Inferior parietal cortex (tissue), 1 donor: Measurements from ENCODE around the gene SYT1.
"Not testable (repeated sequence)": the region's sequence is repeated elsewhere in the genome, so short reads cannot be mapped to it uniquely, and the experiment has no call there.

Source experiments
- DNase-seq: peaks from one replicate; pipeline ENCODE4 v3.0.0-alpha.2; 2016; ENCODE audit errors: extremely low spot score

SYT1 gene

GRCh38 chr12:79397609-79398008 is 533.0 kb downstream of the SYT1 start:
- DNase-seq, result no peak

GRCh38 chr12:79400481-79400880 is 535.9 kb downstream of the SYT1 start:
- no peak for DNase-seq

- DNase-seq, result no peak
These were observed 538.0 kb downstream of the SYT1 start for GRCh38 chr12:79402606-79403005.

DNA sequence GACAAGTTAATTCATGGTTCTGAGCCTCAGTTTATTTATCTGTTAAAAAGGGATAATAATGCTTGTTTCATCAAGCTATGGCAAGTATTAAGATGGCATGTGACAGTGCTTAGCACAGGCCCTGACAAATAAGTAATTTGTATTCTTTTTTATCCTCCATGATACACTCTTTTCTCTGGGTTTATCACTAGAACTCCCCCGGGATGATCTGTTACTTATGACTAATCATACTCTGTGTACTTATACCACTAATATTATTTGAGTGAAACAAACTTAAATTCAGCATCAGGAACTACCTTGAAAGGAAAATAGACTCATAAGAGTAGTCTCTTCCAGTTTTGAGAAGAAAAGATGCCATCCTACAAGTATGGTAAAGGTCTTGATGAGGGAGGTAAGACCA is 542.4 kb downstream of the SYT1 start:
- DNase-seq, result no peak

DNA sequence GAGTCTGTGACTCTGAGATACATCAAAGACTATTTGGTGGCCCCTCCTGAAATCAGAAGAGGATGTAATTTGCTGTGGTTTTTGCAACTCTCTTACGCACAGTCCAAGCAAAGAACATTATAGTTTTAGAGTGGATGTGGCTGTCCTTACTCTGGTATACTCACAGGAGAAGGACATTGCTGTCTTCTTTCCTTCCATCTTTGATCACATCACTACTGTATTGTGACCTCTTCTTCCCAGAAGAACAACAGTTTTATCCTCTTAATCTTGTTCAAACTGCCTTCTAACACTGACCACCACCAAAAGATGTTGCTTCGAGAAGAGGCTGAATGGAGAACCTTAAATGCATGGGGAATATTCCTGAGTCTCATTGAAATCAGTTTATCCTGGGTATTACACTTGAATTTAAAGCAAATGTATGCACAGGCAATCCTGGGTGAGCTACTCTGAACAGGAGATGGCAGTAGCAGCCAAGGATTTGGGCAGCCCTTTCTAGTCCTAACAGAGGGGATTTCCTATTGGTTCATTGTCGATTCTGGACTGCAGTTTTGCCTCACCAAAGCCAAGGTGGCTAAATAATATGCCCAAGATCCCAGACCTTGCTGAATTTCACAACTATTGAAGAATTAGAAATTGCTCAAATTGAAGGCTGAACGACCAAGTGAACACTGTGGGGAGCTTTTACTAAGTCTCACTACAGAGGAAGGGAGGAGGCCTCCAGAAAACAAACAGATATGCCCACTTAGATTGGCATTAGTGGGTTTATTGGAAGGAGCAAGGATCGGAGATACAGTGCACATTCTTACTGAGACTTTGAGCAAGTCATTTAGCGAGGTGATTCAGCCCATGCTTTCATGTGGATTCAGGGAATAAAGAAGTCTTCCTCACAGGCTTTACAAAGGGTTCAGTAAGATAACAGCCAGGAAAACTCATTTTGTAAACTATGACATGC is 543.4 kb downstream of the SYT1 start:
- no peak for DNase-seq

- no peak for DNase-seq
These were observed 544.1 kb downstream of the SYT1 start for GRCh38 chr12:79408689-79409088.

DNA sequence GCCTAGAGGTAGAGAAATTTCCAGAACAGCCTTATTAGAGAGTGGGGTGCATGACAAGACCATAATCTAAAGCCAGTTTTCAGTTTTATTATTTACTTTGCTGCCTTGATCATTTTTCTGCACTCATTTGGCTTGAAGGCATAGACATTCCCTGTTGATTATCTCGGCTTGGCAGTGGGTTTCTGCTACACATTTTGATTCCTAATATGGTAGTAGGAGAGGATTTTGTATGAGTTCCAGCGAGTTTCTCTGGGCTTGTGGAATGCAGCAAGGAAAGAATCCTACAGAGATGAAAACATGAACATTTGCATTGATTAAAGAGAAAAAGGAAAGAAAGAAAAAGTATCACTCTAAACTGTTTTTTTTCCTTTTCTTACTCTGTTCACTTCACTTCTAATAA is 545.0 kb downstream of the SYT1 start:
- no peak for DNase-seq

- no peak for DNase-seq
These were observed 547.2 kb downstream of the SYT1 start for GRCh38 chr12:79411791-79412190.

DNA sequence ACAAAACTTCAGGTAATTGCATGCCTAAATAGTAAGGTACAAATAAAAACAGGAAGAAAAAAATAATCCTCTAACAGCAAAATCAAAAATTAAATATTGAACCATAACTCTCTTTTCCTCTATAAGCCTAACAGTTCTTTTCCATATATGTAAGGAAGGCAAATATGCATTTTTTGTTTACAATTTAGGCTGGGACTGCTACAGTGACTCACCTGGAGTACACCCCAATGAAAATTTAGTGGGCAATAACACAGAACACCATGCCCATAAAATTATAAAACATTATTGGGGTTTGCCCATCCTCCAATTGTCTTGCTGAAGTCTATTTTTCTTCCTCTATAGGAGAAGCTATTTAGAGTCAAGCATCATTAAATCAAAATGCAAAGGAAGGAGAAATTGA is 549.2 kb downstream of the SYT1 start:
- DNase-seq, result no peak

DNA sequence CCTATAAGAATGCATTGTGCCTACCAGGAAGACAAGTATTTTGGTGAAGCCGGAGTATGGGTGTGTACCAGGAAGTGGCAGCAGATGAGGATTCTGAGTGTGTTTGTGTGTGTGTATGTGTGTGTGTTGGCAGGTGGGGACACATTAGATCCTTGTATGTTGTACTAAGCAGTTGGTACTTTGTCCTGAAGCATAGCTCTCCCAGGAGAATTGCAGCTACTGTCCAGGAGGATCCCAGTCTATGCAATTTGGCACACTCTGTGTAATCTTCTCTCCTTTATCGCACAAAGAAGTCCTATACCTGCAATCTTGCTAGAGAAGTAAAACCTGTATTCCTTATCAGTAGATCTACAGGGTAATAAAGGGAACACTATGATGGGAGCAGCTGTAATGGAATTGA is 549.7 kb downstream of the SYT1 start:
- no peak for DNase-seq

GRCh38 chr12:79415321-79415720 is 550.7 kb downstream of the SYT1 start:
- DNase-seq, result no peak

DNA sequence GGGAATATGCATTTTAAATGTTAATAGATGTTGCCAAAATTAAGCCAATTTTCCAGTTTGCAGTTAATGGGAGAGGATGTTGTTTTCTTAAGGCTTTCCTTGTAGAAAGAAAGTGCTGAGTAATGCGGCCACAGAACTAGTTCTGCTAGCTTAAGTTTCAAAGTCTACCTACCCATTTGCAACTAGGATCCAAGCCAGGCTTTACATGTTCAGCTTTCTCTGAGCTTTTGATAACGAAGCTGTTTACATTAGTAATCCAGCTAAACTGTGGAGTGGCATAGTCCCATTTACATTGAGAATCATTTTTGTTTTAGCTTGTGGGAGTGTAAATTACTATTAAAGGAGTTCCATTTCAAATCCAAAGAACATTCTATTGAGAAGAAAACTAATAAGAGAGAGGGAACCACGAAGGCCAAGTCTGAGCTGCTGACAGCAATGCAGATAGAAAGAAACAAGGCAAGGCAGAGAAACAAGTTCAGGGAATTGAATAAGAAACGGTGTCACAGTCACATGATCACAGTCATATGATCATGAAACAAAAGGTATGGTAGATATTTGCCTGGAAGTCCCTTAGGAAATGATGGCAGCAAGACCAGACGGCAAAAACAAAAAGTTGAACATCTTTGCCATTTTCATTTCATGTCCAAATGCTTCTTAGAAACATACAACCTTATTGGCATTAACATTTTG is 551.3 kb downstream of the SYT1 start:
- DNase-seq, result no peak

GRCh38 chr12:79420146-79420618 is 555.6 kb downstream of the SYT1 start:
- no peak for DNase-seq

GRCh38 chr12:79421236-79421740 is 556.7 kb downstream of the SYT1 start:
- no peak for DNase-seq

DNA sequence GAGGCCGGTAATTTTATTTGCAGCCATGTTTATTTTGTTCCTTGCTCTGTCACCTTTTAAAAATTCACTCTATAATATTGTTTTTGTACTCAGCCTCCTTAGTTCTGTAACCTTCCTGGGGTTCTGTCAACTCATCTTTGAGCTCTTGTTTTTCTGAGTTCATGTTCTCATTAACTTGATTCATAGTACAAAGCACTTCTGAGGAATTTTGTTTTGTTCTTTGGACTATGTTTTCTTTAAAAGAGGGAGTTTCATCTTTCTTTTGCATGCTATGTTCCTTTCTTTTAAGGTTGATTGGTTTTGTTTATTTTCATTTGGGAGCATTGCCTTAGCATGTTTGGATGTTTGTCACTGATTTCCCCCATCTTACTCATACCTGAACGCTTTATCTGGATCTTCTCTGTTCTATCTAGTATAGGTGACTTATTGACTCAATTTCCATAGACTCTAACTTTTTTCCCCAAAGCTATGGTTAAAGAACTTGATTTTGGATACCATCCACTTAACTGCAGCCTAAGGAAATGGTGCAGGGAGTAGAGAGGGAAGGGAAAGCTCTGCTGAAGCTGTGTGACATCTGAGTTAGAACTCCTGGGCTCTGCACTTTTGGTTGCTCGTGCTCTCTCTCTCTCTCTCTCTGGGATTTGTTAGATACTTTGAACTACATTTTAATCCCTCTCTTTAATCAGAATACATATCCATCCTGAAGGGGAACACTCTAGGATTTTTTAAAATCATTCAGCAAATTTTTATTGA is 557.7 kb downstream of the SYT1 start:
- DNase-seq, result no peak

GRCh38 chr12:79423560-79423959 is 559.0 kb downstream of the SYT1 start:
- no peak for DNase-seq

DNA sequence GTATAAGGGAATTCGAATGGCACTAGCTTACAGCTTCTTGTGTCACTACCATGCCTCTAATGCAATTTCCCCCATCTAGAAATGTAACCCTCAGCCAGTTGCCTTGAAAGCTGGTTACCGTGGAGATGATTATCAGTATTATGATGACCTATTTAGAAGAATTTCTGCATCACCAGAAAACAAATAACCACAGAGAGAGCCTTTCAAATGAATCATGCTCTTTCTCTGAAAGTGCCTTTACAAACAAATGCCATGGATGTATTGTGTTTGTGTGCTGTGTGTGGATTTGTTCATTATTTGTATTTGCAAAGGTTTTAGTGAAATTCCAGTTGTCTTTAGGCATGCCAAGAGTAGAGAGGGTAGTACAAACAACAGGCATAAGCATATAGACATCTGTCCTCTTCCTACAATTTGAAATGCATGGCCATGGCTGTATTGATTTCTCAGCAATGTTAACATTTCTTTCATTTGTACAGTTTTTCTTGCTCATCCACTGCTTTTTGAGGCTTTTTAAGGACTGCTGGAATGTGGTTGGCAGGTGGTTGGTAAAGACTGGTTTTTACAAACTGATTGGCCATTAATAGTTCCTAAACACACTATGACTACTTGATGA is 559.6 kb downstream of the SYT1 start:
- DNase-seq, result no peak

DNA sequence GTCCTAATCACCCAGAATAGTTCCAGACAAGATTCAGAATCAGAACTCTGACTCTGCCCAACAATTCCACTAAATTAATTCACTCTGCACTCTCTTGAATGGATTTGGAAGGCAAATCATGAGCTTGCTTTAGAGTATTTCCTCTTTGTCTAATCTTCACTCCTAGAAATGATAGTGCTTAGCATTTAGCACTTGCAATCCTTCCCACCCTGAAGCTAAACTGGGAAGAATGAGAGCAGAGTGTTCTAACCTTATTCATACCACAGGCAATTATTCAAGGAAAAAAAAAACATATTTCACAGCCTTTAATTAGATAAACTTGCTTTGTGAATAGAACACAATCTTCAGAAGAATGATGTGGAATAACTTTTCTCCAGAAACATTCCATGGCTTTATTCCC is 561.5 kb downstream of the SYT1 start:
- DNase-seq, result no peak

- DNase-seq, result not testable (repeated sequence)
These were observed 562.2 kb downstream of the SYT1 start for GRCh38 chr12:79426744-79427143.

GRCh38 chr12:79433465-79434072 is 569.0 kb downstream of the SYT1 start:
- DNase-seq, result no peak

GRCh38 chr12:79434561-79434960 is 570.0 kb downstream of the SYT1 start:
- DNase-seq, result no peak
